Measurements from ENCODE around the gene E2F3. TPM values are rescaled to one million over a fixed set of nuclear protein-coding genes. Genes with fewer than 3 reads are reported as not detected.

The E2F3 gene
- polyA plus RNA-seq, 2 of the 4 experiments (the other 2 are of a cell fraction) = 14.4 to 18.0 TPM

- ChIA-PET POLR2A (interaction anchor here (0.9 kb wide), 1 partner anchor 11 kb away, joined by 3 read pairs; no protein-coding TSS in a partner anchor), CTCF (interaction anchor here (2.7 kb wide), 1 partner anchor 10 kb away, joined by 11 read pairs; no protein-coding TSS in a partner anchor)
- H3K4me1 ChIP-seq = peaks cover 12% of the 10 kb centered on the region; the same call in 2 of the 3 replicates
Observed at GRCh38 chr6:20414711-20415110, 13.0 kb downstream of the E2F3 start.

GRCh38 chr6:20415304-20415703, 13.6 kb downstream of the E2F3 start:
- ChIA-PET CTCF (no interaction called here), POLR2A (no interaction called here)
- Histone ChIP-seq H3K4me1 (peaks cover 12% of the 10 kb centered on the region; the same call in 2 of the 3 replicates), H3K9me3 (no peaks in the 10 kb centered on the region), H3K4me3 (no peak overlapping the region), H3K4me2 (no peak overlapping the region), H3K27ac (no peak overlapping the region)
- ATAC-seq = no peak
- DNase-seq (ENCODE audit: low read depth in 1 of 2, low spot score in 1 of 2) = no peak
- FAIRE-seq = no peak
- 90% methylated on average over 7 of the region's 7 CpGs for WGBS (ENCODE audit: missing lambda C conversion rate)
- TF ChIP-seq REST (IDR thresholded peaks at IDR 0.05) (no peak), ZSCAN20 (CRISPR knock-in tag; IDR thresholded peaks at IDR 0.05) (no peak), FOXS1 (CRISPR knock-in tag; IDR thresholded peaks at IDR 0.05) (no peak), JUNB (IDR thresholded peaks at IDR 0.05) (no peak), NFE2L2 (conservative IDR thresholded peaks at IDR 0.05; ENCODE audit: low read length) (no peak), HOXB13 (CRISPR knock-in tag; IDR thresholded peaks at IDR 0.05; ENCODE audit: low read depth) (no peak), EP300 (IDR thresholded peaks at IDR 0.05) (no peak), RFX5 (IDR thresholded peaks at IDR 0.05) (no peak), GATA3 (IDR thresholded peaks at IDR 0.05; ENCODE audit: borderline replicate concordance) (no peak), FOSL2 (IDR thresholded peaks at IDR 0.05) (no peak), FOSL2 (CRISPR knock-in tag; IDR thresholded peaks at IDR 0.05) (no peak)

More at GRCh38 chr6:20414711-20415110, 13.0 kb downstream of the E2F3 start:
- WGBS (ENCODE audit: missing lambda C conversion rate) = 98% methylated on average over 8 of the region's 8 CpGs
- DNase-seq (ENCODE audit: low read depth in 1 of 2, low spot score in 1 of 2) (no peak), FAIRE-seq (no peak), ATAC-seq (no peak)
- Histone ChIP-seq H3K4me2 (no peak overlapping the region), H3K27ac (no peak overlapping the region), H3K9me3 (no peaks in the 10 kb centered on the region), H3K4me3 (no peak overlapping the region)
- TF ChIP-seq PBX3 (IDR thresholded peaks at IDR 0.05) (no peak), CBX2 (IDR thresholded peaks at IDR 0.05; ENCODE audit: borderline replicate concordance, low read depth) (no peak), REST (IDR thresholded peaks at IDR 0.05) (no peak), ELK1 (IDR thresholded peaks at IDR 0.05; ENCODE audit: low read depth, low read length) (no peak), HOXB13 (CRISPR knock-in tag; IDR thresholded peaks at IDR 0.05; ENCODE audit: low read depth) (no peak), ZFP36 (IDR thresholded peaks at IDR 0.05; ENCODE audit: borderline replicate concordance, partially characterized antibody) (no peak), FOXS1 (CRISPR knock-in tag; IDR thresholded peaks at IDR 0.05) (no peak), FOSL2 (IDR thresholded peaks at IDR 0.05) (no peak), FOSL2 (CRISPR knock-in tag; IDR thresholded peaks at IDR 0.05) (no peak), NFE2L2 (conservative IDR thresholded peaks at IDR 0.05; ENCODE audit: low read length) (no peak), CBX8 (IDR thresholded peaks at IDR 0.05) (no peak), ESRRA (IDR thresholded peaks at IDR 0.05; ENCODE audit: borderline replicate concordance, low read length) (no peak), NPAS2 (CRISPR knock-in tag; IDR thresholded peaks at IDR 0.05; ENCODE audit: borderline replicate concordance) (no peak), CEBPB (IDR thresholded peaks at IDR 0.05) (no peak), PHF8 (IDR thresholded peaks at IDR 0.05; ENCODE audit: borderline replicate concordance, low read depth) (no peak)

All from A549 (cell line).